Caco-2 (cell line): ENCODE data around the gene LRRC4. TPM values are rescaled to one million over a fixed set of nuclear protein-coding genes. Genes with fewer than 3 reads are reported as not detected.

Source experiments
- BruUV-seq: library from RNA; stranded (reverse); fragments of 400-500 nt; replicated peaks from 2 replicates; lab custom pipeline; 2021; lab: Mats Ljungman, UMichigan
- CTCF ChIA-PET: fragments of 300-600 bp; sonication (Branson Sonifier 250); formaldehyde crosslinking; loops from one replicate; lab custom pipeline; 2022; ENCODE audit warnings: antibody characterized with exemption; lab: Charles Lee
- POLR2A ChIA-PET: fragments of 300-600 bp; sonication (Branson Sonifier 250); formaldehyde crosslinking; loops from one replicate; lab custom pipeline; 2022; ENCODE audit warnings: antibody characterized with exemption; lab: Charles Lee
- DNase-seq, 2 experiments: peaks; one replicate each; pipeline versions ENCODE4 v3.0.0 to v3.0.0-alpha.2; 2020 to 2022
- H3K27me3 ChIP-seq: replicated peaks from 2 replicates; pipeline ENCODE4 v1.6.0; 2011; ENCODE audit warnings: low read length; ENCODE audit not compliant: control insufficient read depth, insufficient read depth
- H3K36me3 ChIP-seq: 2 replicates; pipeline ENCODE4 v1.5.1; 2011; ENCODE audit warnings: low read length; ENCODE audit not compliant: control insufficient read depth, insufficient read depth
- H3K4me1 ChIP-seq: fragments of 250-450 bp; sonication (Bioruptor Pico); 2 replicates; pipeline ENCODE4 v1.5.1; 2020; ENCODE audit warnings: mild to moderate bottlenecking
- H3K4me3 ChIP-seq: 2 replicates; pipeline ENCODE4 v1.5.1; 2011; ENCODE audit warnings: low read depth, mild to moderate bottlenecking, control low read depth, low read length
- H3K9me3 ChIP-seq: fragments of 250-450 bp; sonication (Bioruptor Pico); 2 replicates; pipeline ENCODE4 v1.5.1; 2020; ENCODE audit warnings: mild to moderate bottlenecking, moderate library complexity
- H3K27ac Mint-ChIP-seq: one replicate; pipeline ENCODE4 v1.8.0; 2022; ENCODE audit warnings: mixed read lengths; ENCODE audit not compliant: unreplicated experiment
- H3K27me3 Mint-ChIP-seq: one replicate; pipeline ENCODE4 v1.8.0; 2022; ENCODE audit warnings: mixed read lengths; ENCODE audit not compliant: insufficient read depth, unreplicated experiment
- H3K36me3 Mint-ChIP-seq: one replicate; pipeline ENCODE4 v1.8.0; 2022; ENCODE audit warnings: mild to moderate bottlenecking, mixed read lengths; ENCODE audit not compliant: insufficient read depth, unreplicated experiment
- H3K4me1 Mint-ChIP-seq: one replicate; pipeline ENCODE4 v1.8.0; 2022; ENCODE audit warnings: low read depth, mixed read lengths; ENCODE audit not compliant: unreplicated experiment
- H3K4me3 Mint-ChIP-seq: one replicate; pipeline ENCODE4 v1.8.0; 2022; ENCODE audit warnings: mild to moderate bottlenecking, moderate library complexity, mixed read lengths; ENCODE audit not compliant: unreplicated experiment
- H3K9me3 Mint-ChIP-seq: one replicate; pipeline ENCODE4 v1.8.0; 2022; ENCODE audit warnings: mixed read lengths; ENCODE audit not compliant: unreplicated experiment
- intact Hi-C: fragments of 100-400 bp; cut with micrococcal nuclease; formaldehyde crosslinking; loops from one replicate; pipeline ENCODE4 v1.10.0; 2022; ENCODE audit not compliant: unreplicated experiment
- total RNA-seq: library from RNA; stranded (reverse); gene quantifications from 2 replicates; pipeline ENCODE4 v1.2.3, GENCODE V29; 2022
- TF ChIP-seq, protein P1 (sequence below), 2 experiments: fragments of 200-600 bp in 1 of 2; IDR thresholded peaks; 1 replicate in 1 of 2; 2 replicates in 1 of 2; pipeline versions ENCODE4 v1.5.1 to v1.8.0; 2011 to 2022; ENCODE audit warnings: antibody characterized with exemption in 1 of 2, control low read depth in 1 of 2, inconsistent platforms in 1 of 2, low read depth in 1 of 2, low read length in 1 of 2, mild to moderate bottlenecking in 1 of 2, moderate library complexity in 1 of 2; ENCODE audit not compliant: insufficient read depth in 1 of 2, severe bottlenecking in 1 of 2, unreplicated experiment in 1 of 2

The LRRC4 gene
- total RNA-seq, 1 experiment from 2014 or later, result not detected

DNA sequence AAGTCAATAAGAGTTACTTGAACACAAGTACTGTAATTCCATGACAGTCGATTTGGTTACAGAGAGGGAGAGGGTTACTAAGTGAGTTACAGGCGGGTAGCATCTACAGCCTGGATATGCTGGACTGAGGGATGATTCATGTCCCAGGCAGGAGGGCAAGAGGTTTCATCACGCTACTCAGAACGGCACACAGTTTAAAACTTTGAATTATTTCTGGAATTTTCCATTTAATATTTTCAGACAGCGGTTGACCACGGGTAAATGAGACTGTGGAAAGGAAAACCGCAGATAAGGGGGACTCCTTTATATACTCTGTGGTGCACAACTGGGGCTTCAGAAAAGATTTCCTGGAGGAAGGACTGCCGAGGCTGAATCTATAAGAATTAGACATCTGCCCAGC lies 25.7 kb upstream of the LRRC4 start:
- no TSS peak for BruUV-seq
- Histone ChIP-seq H3K4me3 (no peak overlapping the region), H3K9me3 (no peaks in the 10 kb centered on the region), H3K4me1 (no peaks in the 10 kb centered on the region), H3K27me3 (no peaks in the 10 kb centered on the region), H3K36me3 (no peaks in the 10 kb centered on the region)
- TF ChIP-seq, protein P1, sequence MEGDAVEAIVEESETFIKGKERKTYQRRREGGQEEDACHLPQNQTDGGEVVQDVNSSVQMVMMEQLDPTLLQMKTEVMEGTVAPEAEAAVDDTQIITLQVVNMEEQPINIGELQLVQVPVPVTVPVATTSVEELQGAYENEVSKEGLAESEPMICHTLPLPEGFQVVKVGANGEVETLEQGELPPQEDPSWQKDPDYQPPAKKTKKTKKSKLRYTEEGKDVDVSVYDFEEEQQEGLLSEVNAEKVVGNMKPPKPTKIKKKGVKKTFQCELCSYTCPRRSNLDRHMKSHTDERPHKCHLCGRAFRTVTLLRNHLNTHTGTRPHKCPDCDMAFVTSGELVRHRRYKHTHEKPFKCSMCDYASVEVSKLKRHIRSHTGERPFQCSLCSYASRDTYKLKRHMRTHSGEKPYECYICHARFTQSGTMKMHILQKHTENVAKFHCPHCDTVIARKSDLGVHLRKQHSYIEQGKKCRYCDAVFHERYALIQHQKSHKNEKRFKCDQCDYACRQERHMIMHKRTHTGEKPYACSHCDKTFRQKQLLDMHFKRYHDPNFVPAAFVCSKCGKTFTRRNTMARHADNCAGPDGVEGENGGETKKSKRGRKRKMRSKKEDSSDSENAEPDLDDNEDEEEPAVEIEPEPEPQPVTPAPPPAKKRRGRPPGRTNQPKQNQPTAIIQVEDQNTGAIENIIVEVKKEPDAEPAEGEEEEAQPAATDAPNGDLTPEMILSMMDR (IDR thresholded peaks at IDR 0.05; ENCODE audit: insufficient read depth in 1 of 2, low read depth in 1 of 2, low read length in 1 of 2, severe bottlenecking in 1 of 2, unreplicated experiment in 1 of 2), result no peak
- intact Hi-C loops, result no loop called here
- Mint-ChIP-seq H3K27me3 (no peaks in the 10 kb centered on the region), H3K36me3 (peaks cover 25% of the 10 kb centered on the region), H3K4me1 (no peaks in the 10 kb centered on the region), H3K9me3 (no peaks in the 10 kb centered on the region), H3K4me3 (no peak overlapping the region), H3K27ac (no peak overlapping the region)
- ChIA-PET CTCF (no interaction called here), POLR2A (no interaction called here)
- DNase-seq, result no peak

DNA sequence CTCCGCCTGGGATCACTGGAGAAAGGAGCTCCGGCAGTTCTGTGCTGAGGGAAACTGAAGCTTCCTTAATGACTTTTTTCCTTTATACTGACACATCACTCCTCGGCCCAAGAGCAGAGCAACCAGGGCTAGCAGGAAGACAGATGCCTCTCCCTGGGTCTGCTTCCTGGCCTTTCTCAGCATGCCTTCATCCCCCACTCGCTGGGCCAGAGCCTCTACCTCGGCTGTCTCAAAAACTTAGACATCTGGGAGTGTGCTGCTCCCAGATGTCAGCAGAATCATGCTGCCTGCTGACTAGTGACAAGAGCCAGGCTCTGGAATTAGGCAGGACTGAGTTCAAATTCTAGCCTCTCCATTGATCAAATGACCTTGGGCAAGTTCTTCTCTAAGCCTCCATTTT lies 24.4 kb upstream of the LRRC4 start:
- no peaks in the 10 kb centered on the region for H3K4me1 Mint-ChIP-seq
- Histone ChIP-seq H3K4me1 (no peaks in the 10 kb centered on the region), H3K9me3 (no peaks in the 10 kb centered on the region), H3K27me3 (no peaks in the 10 kb centered on the region), H3K36me3 (no peaks in the 10 kb centered on the region), H3K4me3 (no peak overlapping the region)
- CTCF ChIA-PET, result no interaction called here
- H3K9me3 Mint-ChIP-seq, result no peaks in the 10 kb centered on the region
- H3K36me3 Mint-ChIP-seq, result peaks cover 25% of the 10 kb centered on the region
- intact Hi-C loops, result no loop called here
- no peaks in the 10 kb centered on the region for H3K27me3 Mint-ChIP-seq
- POLR2A ChIA-PET, result no interaction called here
- BruUV-seq, result no TSS peak
- no peak for DNase-seq
- peak overlapping the region; percentile 31 for H3K27ac Mint-ChIP-seq
- H3K4me3 Mint-ChIP-seq, result no peak overlapping the region
- TF ChIP-seq, protein P1 (IDR thresholded peaks at IDR 0.05; ENCODE audit: insufficient read depth in 1 of 2, low read depth in 1 of 2, low read length in 1 of 2, severe bottlenecking in 1 of 2, unreplicated experiment in 1 of 2), result no peak

GRCh38 chr7:128054511-128054910 lies 23.3 kb upstream of the LRRC4 start:
- Mint-ChIP-seq H3K4me1 (no peaks in the 10 kb centered on the region), H3K4me3 (no peak overlapping the region), H3K9me3 (no peaks in the 10 kb centered on the region), H3K36me3 (peaks cover 30% of the 10 kb centered on the region), H3K27me3 (no peaks in the 10 kb centered on the region), H3K27ac (no peak overlapping the region)
- CTCF ChIA-PET, result interaction anchor here (0.5 kb wide), 1 partner anchor 55 kb away, joined by 3 read pairs; no protein-coding TSS in a partner anchor
- DNase-seq, result no peak
- no TSS peak for BruUV-seq
- POLR2A ChIA-PET, result no interaction called here
- Histone ChIP-seq H3K4me1 (no peaks in the 10 kb centered on the region), H3K27me3 (no peaks in the 10 kb centered on the region), H3K9me3 (no peaks in the 10 kb centered on the region), H3K4me3 (no peak overlapping the region), H3K36me3 (no peaks in the 10 kb centered on the region)
- intact Hi-C loops, result no loop called here
- TF ChIP-seq, protein P1 (IDR thresholded peaks at IDR 0.05; ENCODE audit: insufficient read depth in 1 of 2, low read depth in 1 of 2, low read length in 1 of 2, severe bottlenecking in 1 of 2, unreplicated experiment in 1 of 2), result no peak
